Measurements from ENCODE around the gene TXNRD2. TPM values are rescaled to one million over a fixed set of nuclear protein-coding genes. Genes with fewer than 3 reads are reported as not detected.

TXNRD2 gene
- total and polyA plus RNA-seq, 2 donors (not counting 1 experiment from before 2014, with no cell fraction given): 24.8 to 36.2 TPM

- TF ChIP-seq EZH2 (IDR thresholded peaks at IDR 0.05; ENCODE audit: borderline replicate concordance, insufficient read depth, low read depth, low read length, poor library complexity, severe bottlenecking) (no peak), CTCF (IDR thresholded peaks at IDR 0.05) (no peak)
- peaks cover 20% of the 10 kb centered on the region for H3K4me1 Mint-ChIP-seq
- no peak for ATAC-seq (ENCODE audit: low read depth)
- Histone ChIP-seq H3K9me3 (ENCODE audit: control extremely low read depth in 1 of 3, control insufficient read depth in 2 of 3, insufficient read depth in 1 of 3, low read length in 2 of 3) (no peaks in the 10 kb centered on the region), H2AFZ (ENCODE audit: insufficient read depth, low read depth, low read length, poor library complexity, severe bottlenecking) (no peak overlapping the region), H3K36me3 (replicated peaks in 1 of 2; ENCODE audit: control extremely low read depth in 1 of 2, control insufficient read depth in 1 of 2, extremely low read depth in 1 of 2, insufficient read depth in 2 of 2, low read length in 1 of 2) (no peaks in the 10 kb centered on the region), H3K27ac (ENCODE audit: low read length in 2 of 2) (no peak overlapping the region), H3K79me2 (ENCODE audit: control insufficient read depth, insufficient read depth, low read length) (peaks cover 17% of the 10 kb centered on the region), H3K27me3 (replicated peaks in 1 of 4; ENCODE audit: control extremely low read depth in 1 of 4, control insufficient read depth in 3 of 4, insufficient read depth in 4 of 4, low read length in 3 of 4) (no peaks in the 10 kb centered on the region), H3K4me2 (replicated peaks; ENCODE audit: low read depth, low read length, poor library complexity, severe bottlenecking) (no peak overlapping the region), H3K4me3 (ENCODE audit: control extremely low read depth in 1 of 5, extremely low read depth in 1 of 5, insufficient read depth in 1 of 5, low read depth in 2 of 5, low read length in 4 of 5) (no peak overlapping the region), H3K9ac (ENCODE audit: low read length) (no peak overlapping the region), H4K20me1 (ENCODE audit: control insufficient read depth, insufficient read depth, low read length, poor library complexity, severe bottlenecking) (peaks cover 22% of the 10 kb centered on the region), H3K4me1 (ENCODE audit: control insufficient read depth in 2 of 2, insufficient read depth in 2 of 2, low read length in 2 of 2) (peaks cover 13 to 17% of the 10 kb centered on the region in 2 donors)
- H3K9me3 Mint-ChIP-seq (ENCODE audit: insufficient read depth): no peaks in the 10 kb centered on the region
- H3K27ac Mint-ChIP-seq: no peak overlapping the region
- no peak overlapping the region for H3K4me3 Mint-ChIP-seq
- POLR2A ChIA-PET: no interaction called here
- 70% methylated on average over 6 of the region's 8 CpGs for WGBS (ENCODE audit: insufficient coverage)
- DNase-seq: no peak
- H3K27me3 Mint-ChIP-seq: no peaks in the 10 kb centered on the region
- CTCF ChIA-PET: interaction anchor here (0.9 kb wide), 1 partner anchor 68 kb away, joined by 3 read pairs; no protein-coding TSS in a partner anchor
- intact Hi-C loops (cut with micrococcal nuclease): no loop called here
Measured at GRCh38 chr22:19841641-19842392, 99.8 kb downstream of the TXNRD2 start.

DNA sequence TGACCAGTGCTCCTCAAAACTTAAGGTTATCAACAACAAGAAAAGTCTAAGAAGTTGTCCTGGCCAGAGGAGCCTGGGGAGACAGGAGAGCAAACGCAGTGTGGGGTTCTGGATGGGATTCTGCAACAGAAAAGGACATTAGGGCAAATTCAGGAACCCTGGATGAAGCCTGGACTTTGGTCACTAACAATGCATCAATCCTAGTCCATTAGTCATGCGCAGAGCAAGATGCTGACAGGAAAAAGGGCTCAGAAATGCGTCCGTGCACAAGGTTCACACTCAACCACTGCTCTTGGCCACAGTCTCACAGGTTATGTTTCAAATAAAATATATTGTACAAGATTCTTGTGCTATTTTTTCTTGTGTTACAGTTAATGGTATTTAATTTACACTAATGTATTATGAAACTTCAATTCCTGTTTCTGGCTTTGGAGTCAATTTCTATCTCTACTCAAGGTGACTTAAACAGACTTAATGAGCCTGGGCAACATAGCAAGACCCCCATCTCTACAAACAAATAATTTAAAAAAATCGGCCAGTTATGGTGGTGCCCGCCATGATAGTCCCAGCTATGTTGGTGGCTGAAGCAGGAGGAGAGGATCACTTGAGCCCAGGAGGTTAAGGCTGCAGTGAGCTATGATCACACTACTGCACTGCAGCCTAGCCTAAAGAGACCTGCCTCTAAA lies 100.5 kb downstream of the TXNRD2 start:
- H3K27me3 Mint-ChIP-seq: no peaks in the 10 kb centered on the region
- intact Hi-C loops (cut with micrococcal nuclease): no loop called here
- Histone ChIP-seq H3K4me2 (replicated peaks; ENCODE audit: low read depth, low read length, poor library complexity, severe bottlenecking) (no peak overlapping the region), H3K36me3 (replicated peaks in 1 of 2; ENCODE audit: control extremely low read depth in 1 of 2, control insufficient read depth in 1 of 2, extremely low read depth in 1 of 2, insufficient read depth in 2 of 2, low read length in 1 of 2) (no peaks in the 10 kb centered on the region), H3K4me1 (ENCODE audit: control insufficient read depth in 2 of 2, insufficient read depth in 2 of 2, low read length in 2 of 2) (peaks cover 13 to 17% of the 10 kb centered on the region in 2 donors), H2AFZ (ENCODE audit: insufficient read depth, low read depth, low read length, poor library complexity, severe bottlenecking) (no peak overlapping the region), H3K79me2 (ENCODE audit: control insufficient read depth, insufficient read depth, low read length) (peaks cover 17% of the 10 kb centered on the region), H4K20me1 (ENCODE audit: control insufficient read depth, insufficient read depth, low read length, poor library complexity, severe bottlenecking) (peaks cover 20% of the 10 kb centered on the region), H3K27me3 (replicated peaks in 1 of 4; ENCODE audit: control extremely low read depth in 1 of 4, control insufficient read depth in 3 of 4, insufficient read depth in 4 of 4, low read length in 3 of 4) (no peaks in the 10 kb centered on the region), H3K9me3 (ENCODE audit: control extremely low read depth in 1 of 3, control insufficient read depth in 2 of 3, insufficient read depth in 1 of 3, low read length in 2 of 3) (no peaks in the 10 kb centered on the region), H3K9ac (ENCODE audit: low read length) (no peak overlapping the region), H3K4me3 (ENCODE audit: control extremely low read depth in 1 of 5, extremely low read depth in 1 of 5, insufficient read depth in 1 of 5, low read depth in 2 of 5, low read length in 4 of 5) (no peak overlapping the region), H3K27ac (ENCODE audit: low read length in 2 of 2) (no peak overlapping the region)
- DNase-seq (no peak), ATAC-seq (ENCODE audit: low read depth) (no peak)
- WGBS (ENCODE audit: insufficient coverage): 100% methylated on average over 2 of the region's 6 CpGs
- H3K4me1 Mint-ChIP-seq: peaks cover 20% of the 10 kb centered on the region
- H3K9me3 Mint-ChIP-seq (ENCODE audit: insufficient read depth): no peaks in the 10 kb centered on the region
- TF ChIP-seq CTCF (IDR thresholded peaks at IDR 0.05) (no peak), EZH2 (IDR thresholded peaks at IDR 0.05; ENCODE audit: borderline replicate concordance, insufficient read depth, low read depth, low read length, poor library complexity, severe bottlenecking) (no peak)
- no peak overlapping the region for H3K27ac Mint-ChIP-seq
- POLR2A ChIA-PET: no interaction called here
- CTCF ChIA-PET: interaction anchor here (0.9 kb wide), 1 partner anchor 69 kb away, joined by 3 read pairs; no protein-coding TSS in a partner anchor
- H3K4me3 Mint-ChIP-seq: no peak overlapping the region
